Panc1 (cell line): ENCODE measurements around the gene ATP6V1B1. TPM values are rescaled to one million over a fixed set of nuclear protein-coding genes. Genes with fewer than 3 reads are reported as not detected.

Experiments used
- ATAC-seq: fragments of 200-7000 bp; cut with Tn5 transposase; 2 replicates; pipeline ENCODE4 v1.9.1; 2020; ENCODE audit warnings: mild to moderate bottlenecking, moderate library complexity
- BruUV-seq: library from RNA; stranded (reverse); fragments of 400-500 nt; replicated peaks from 2 replicates; lab custom pipeline; 2021; lab: Mats Ljungman, UMichigan
- CTCF ChIA-PET: fragments of 300-600 bp; sonication (Branson Sonifier 250); formaldehyde crosslinking; loops from one replicate; lab custom pipeline; 2022; ENCODE audit warnings: antibody characterized with exemption; lab: Charles Lee
- POLR2A ChIA-PET: fragments of 300-600 bp; sonication (Branson Sonifier 250); formaldehyde crosslinking; loops from one replicate; lab custom pipeline; 2022; ENCODE audit warnings: antibody characterized with exemption; lab: Charles Lee
- DNase-seq: peaks from one replicate; pipeline ENCODE4 v3.0.0-alpha.2; 2010; ENCODE audit warnings: low read depth, low spot score
- H3K27ac ChIP-seq: 2 replicates; pipeline ENCODE4 v1.5.1; 2011; ENCODE audit warnings: mild to moderate bottlenecking, low read length, inconsistent platforms
- H3K27me3 ChIP-seq: fragments of 200-500 bp; sonication (Bioruptor generic); 2 replicates; pipeline ENCODE4 v1.6.0; 2014; ENCODE audit warnings: low read length, inconsistent platforms; ENCODE audit not compliant: control insufficient read depth, insufficient read depth
- H3K36me3 ChIP-seq: fragments of 200-500 bp; sonication (Bioruptor generic); 2 replicates; pipeline ENCODE4 v1.5.1; 2014; ENCODE audit warnings: inconsistent platforms, mild to moderate bottlenecking, low read length, moderate library complexity; ENCODE audit not compliant: control insufficient read depth, insufficient read depth
- H3K4me1 ChIP-seq: 2 replicates; pipeline ENCODE4 v1.5.1; 2011; ENCODE audit warnings: inconsistent platforms, mild to moderate bottlenecking, low read length, moderate library complexity; ENCODE audit not compliant: control insufficient read depth, insufficient read depth
- H3K4me3 ChIP-seq, 2 experiments: 2 replicates each; pipeline ENCODE4 v1.5.1; 2011 to 2012; ENCODE audit warnings: low read depth in 2 of 2, low read length in 2 of 2, mild to moderate bottlenecking in 2 of 2, inconsistent platforms in 1 of 2, moderate library complexity in 1 of 2
- H3K9me3 ChIP-seq: fragments of 200-500 bp; sonication (Bioruptor generic); 2 replicates; pipeline ENCODE4 v1.5.1; 2014; ENCODE audit warnings: low read depth, mild to moderate bottlenecking, inconsistent platforms, low read length, moderate library complexity; ENCODE audit not compliant: control insufficient read depth, insufficient read depth
- POLR2AphosphoS5 ChIP-seq: IDR thresholded peaks from 2 replicates; pipeline ENCODE4 v1.6.1; 2012; ENCODE audit warnings: mild to moderate bottlenecking, low read depth, low read length, moderate library complexity
- SIN3A ChIP-seq: IDR thresholded peaks from 2 replicates; pipeline ENCODE4 v1.6.1; 2012; ENCODE audit warnings: low read depth, mild to moderate bottlenecking, low read length, moderate library complexity, borderline replicate concordance; ENCODE audit not compliant: insufficient read depth
- TCF7L2 ChIP-seq: IDR thresholded peaks from 2 replicates; pipeline ENCODE4 v1.6.1; 2011; ENCODE audit warnings: mild to moderate bottlenecking, low read depth, low read length, inconsistent platforms
- in situ Hi-C: cut with HindIII; loops from 2 replicates; pipeline ENCODE4 v1.10.0; 2016; ENCODE audit warnings: low sequenced_read_pairs, low pct_unique_long_range_greater_than_20kb
- intact Hi-C: fragments of 100-400 bp; cut with micrococcal nuclease; formaldehyde crosslinking; loops from one replicate; pipeline ENCODE4 v1.10.0; 2022; ENCODE audit not compliant: unreplicated experiment
- total RNA-seq: library from RNA; stranded (reverse); gene quantifications from one replicate; pipeline ENCODE4 v1.2.1, GENCODE V29; 2021; ENCODE audit not compliant: unreplicated experiment
- TF ChIP-seq, protein P1 (sequence below): fragments of 450-650 bp; IDR thresholded peaks from 2 replicates; pipeline ENCODE4 v1.5.1; 2017; ENCODE audit warnings: mild to moderate bottlenecking
- TF ChIP-seq, protein P2 (sequence below), 2 experiments: IDR thresholded peaks; 2 replicates each; pipeline ENCODE4 v1.6.1; 2011 to 2012; ENCODE audit warnings: low read depth in 2 of 2, control low read depth in 1 of 2, low read length in 1 of 2, mild to moderate bottlenecking in 1 of 2, moderate library complexity in 1 of 2; ENCODE audit not compliant: insufficient read depth in 1 of 2

ATP6V1B1 gene
- total RNA-seq, 1 experiment from 2014 or later = 0.18 TPM

DNA sequence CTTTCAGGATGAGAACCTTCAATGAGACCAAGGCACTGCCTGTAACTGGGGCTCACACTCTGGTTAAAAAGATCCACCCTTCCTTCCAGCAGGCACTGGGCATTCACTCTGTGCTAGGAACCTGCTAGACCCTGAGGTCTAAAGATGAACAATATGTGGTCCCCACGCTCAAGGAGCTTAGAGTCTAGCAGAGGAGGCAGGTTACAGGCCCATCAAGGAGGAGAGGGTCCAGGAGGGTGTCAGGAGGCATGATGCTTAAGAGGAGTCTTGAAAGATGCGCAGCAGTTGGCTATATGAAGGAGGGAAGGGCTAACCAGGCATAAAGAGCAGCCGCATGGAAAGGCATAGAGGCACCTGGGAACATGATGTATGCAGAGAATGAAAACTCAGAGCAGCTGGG is 47.3 kb downstream of the ATP6V1B1 start:
- DNase-seq (no peak), ATAC-seq (no peak)
- no peaks in the 10 kb centered on the region for H3K27me3 ChIP-seq
- CTCF ChIA-PET = no interaction called here
- no peak overlapping the region for H3K4me3 ChIP-seq
- no peaks in the 10 kb centered on the region for H3K36me3 ChIP-seq
- POLR2A ChIA-PET = no interaction called here
- intact Hi-C loops (no loop called here), in situ Hi-C loops (no loop called here)
- H3K27ac ChIP-seq = no peak overlapping the region
- peaks cover under 1% of the 10 kb centered on the region; the same call in 1 of the 2 replicates for H3K4me1 ChIP-seq
- BruUV-seq = no TSS peak
- H3K9me3 ChIP-seq = no peaks in the 10 kb centered on the region
- TF ChIP-seq, protein P1, sequence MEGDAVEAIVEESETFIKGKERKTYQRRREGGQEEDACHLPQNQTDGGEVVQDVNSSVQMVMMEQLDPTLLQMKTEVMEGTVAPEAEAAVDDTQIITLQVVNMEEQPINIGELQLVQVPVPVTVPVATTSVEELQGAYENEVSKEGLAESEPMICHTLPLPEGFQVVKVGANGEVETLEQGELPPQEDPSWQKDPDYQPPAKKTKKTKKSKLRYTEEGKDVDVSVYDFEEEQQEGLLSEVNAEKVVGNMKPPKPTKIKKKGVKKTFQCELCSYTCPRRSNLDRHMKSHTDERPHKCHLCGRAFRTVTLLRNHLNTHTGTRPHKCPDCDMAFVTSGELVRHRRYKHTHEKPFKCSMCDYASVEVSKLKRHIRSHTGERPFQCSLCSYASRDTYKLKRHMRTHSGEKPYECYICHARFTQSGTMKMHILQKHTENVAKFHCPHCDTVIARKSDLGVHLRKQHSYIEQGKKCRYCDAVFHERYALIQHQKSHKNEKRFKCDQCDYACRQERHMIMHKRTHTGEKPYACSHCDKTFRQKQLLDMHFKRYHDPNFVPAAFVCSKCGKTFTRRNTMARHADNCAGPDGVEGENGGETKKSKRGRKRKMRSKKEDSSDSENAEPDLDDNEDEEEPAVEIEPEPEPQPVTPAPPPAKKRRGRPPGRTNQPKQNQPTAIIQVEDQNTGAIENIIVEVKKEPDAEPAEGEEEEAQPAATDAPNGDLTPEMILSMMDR = no peak
- no peak for TF ChIP-seq SIN3A
- TF ChIP-seq, protein P2, sequence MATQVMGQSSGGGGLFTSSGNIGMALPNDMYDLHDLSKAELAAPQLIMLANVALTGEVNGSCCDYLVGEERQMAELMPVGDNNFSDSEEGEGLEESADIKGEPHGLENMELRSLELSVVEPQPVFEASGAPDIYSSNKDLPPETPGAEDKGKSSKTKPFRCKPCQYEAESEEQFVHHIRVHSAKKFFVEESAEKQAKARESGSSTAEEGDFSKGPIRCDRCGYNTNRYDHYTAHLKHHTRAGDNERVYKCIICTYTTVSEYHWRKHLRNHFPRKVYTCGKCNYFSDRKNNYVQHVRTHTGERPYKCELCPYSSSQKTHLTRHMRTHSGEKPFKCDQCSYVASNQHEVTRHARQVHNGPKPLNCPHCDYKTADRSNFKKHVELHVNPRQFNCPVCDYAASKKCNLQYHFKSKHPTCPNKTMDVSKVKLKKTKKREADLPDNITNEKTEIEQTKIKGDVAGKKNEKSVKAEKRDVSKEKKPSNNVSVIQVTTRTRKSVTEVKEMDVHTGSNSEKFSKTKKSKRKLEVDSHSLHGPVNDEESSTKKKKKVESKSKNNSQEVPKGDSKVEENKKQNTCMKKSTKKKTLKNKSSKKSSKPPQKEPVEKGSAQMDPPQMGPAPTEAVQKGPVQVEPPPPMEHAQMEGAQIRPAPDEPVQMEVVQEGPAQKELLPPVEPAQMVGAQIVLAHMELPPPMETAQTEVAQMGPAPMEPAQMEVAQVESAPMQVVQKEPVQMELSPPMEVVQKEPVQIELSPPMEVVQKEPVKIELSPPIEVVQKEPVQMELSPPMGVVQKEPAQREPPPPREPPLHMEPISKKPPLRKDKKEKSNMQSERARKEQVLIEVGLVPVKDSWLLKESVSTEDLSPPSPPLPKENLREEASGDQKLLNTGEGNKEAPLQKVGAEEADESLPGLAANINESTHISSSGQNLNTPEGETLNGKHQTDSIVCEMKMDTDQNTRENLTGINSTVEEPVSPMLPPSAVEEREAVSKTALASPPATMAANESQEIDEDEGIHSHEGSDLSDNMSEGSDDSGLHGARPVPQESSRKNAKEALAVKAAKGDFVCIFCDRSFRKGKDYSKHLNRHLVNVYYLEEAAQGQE (IDR thresholded peaks at IDR 0.05; ENCODE audit: insufficient read depth in 1 of 2, low read depth in 2 of 2, low read length in 1 of 2) = no peak

- Histone ChIP-seq H3K27me3 (no peaks in the 10 kb centered on the region), H3K9me3 (no peaks in the 10 kb centered on the region), H3K4me3 (no peak overlapping the region), H3K36me3 (no peaks in the 10 kb centered on the region; the same call in 1 of the 2 replicates), H3K27ac (no peak overlapping the region), H3K4me1 (no peaks in the 10 kb centered on the region; the same call in 1 of the 2 replicates)
- ATAC-seq = no peak
- no TSS peak for BruUV-seq
- no peak for DNase-seq
- ChIA-PET CTCF (no interaction called here), POLR2A (no interaction called here)
- TF ChIP-seq, protein P1 = no peak
- no peak for TF ChIP-seq POLR2AphosphoS5
- TF ChIP-seq TCF7L2 = no peak
- TF ChIP-seq, protein P2 (IDR thresholded peaks at IDR 0.05; ENCODE audit: insufficient read depth in 1 of 2, low read depth in 2 of 2, low read length in 1 of 2) = no peak
- no peak for TF ChIP-seq SIN3A
- intact Hi-C loops (no loop called here), in situ Hi-C loops (no loop called here)
These were observed 48.0 kb downstream of the ATP6V1B1 start for GRCh38 chr2:70983506-70984227.
